Neuronal stem cell (in vitro differentiated cells): ENCODE results near the gene CREB3L1.

ENCODE experiments used
- DNase-seq: peaks from one replicate; pipeline ENCODE4 v3.0.0-alpha.2; 2013; ENCODE audit warnings: low spot score
- H2AFZ ChIP-seq: one replicate; pipeline ENCODE4 v1.6.1; 2013; ENCODE audit warnings: mild to moderate bottlenecking, low read length, inconsistent platforms
- H2AK5ac ChIP-seq: 2 replicates; pipeline ENCODE4 v1.6.1; 2013; ENCODE audit warnings: low read depth, mild to moderate bottlenecking, inconsistent platforms, low read length, moderate library complexity, mixed read lengths
- H2BK120ac ChIP-seq: 2 replicates; pipeline ENCODE4 v1.6.1; 2013; ENCODE audit warnings: low read depth, mild to moderate bottlenecking, inconsistent platforms, low read length, moderate library complexity, mixed read lengths
- H2BK12ac ChIP-seq: one replicate; pipeline ENCODE4 v1.6.1; 2013; ENCODE audit warnings: low read length, inconsistent platforms
- H2BK15ac ChIP-seq: 2 replicates; pipeline ENCODE4 v1.6.1; 2013; ENCODE audit warnings: mild to moderate bottlenecking, low read length, inconsistent platforms, mixed read lengths
- H2BK5ac ChIP-seq: one replicate; pipeline ENCODE4 v1.6.1; 2013; ENCODE audit warnings: inconsistent platforms, mild to moderate bottlenecking, low read length, moderate library complexity
- H3K14ac ChIP-seq: one replicate; pipeline ENCODE4 v1.6.1; 2013; ENCODE audit warnings: low read length, inconsistent platforms
- H3K18ac ChIP-seq: 2 replicates; pipeline ENCODE4 v1.6.1; 2013; ENCODE audit warnings: low read length, inconsistent platforms
- H3K23ac ChIP-seq: 2 replicates; pipeline ENCODE4 v1.6.1; 2013; ENCODE audit warnings: low read depth, mild to moderate bottlenecking, mixed read lengths, low read length, inconsistent platforms; ENCODE audit not compliant: poor library complexity
- H3K27ac ChIP-seq: replicated peaks from 3 replicates; pipeline ENCODE4 v1.5.1; 2013; ENCODE audit warnings: low read length, inconsistent platforms
- H3K27me3 ChIP-seq, 3 experiments: 2 replicates each; pipeline ENCODE4 v1.6.1; 2013; ENCODE audit warnings: low read length in 3 of 3, mild to moderate bottlenecking in 2 of 3, inconsistent platforms in 1 of 3, low read depth in 1 of 3, mixed read lengths in 1 of 3, moderate library complexity in 1 of 3; ENCODE audit not compliant: control insufficient read depth in 3 of 3, insufficient read depth in 3 of 3
- H3K36me3 ChIP-seq, 2 donors: replicated peaks in 1 of 2; 2 replicates each; pipeline ENCODE4 v1.6.1; 2013; ENCODE audit warnings: low read length in 2 of 2; ENCODE audit not compliant: control insufficient read depth in 2 of 2, insufficient read depth in 2 of 2
- H3K4ac ChIP-seq: 2 replicates; pipeline ENCODE4 v1.6.1; 2013; ENCODE audit warnings: inconsistent platforms, mild to moderate bottlenecking, low read length, moderate library complexity
- H3K4me1 ChIP-seq, 2 donors: 1 replicate in 1 of 2; 2 replicates in 1 of 2; pipeline ENCODE4 v1.6.1; 2013; ENCODE audit warnings: low read length in 2 of 2, low read depth in 1 of 2; ENCODE audit not compliant: control insufficient read depth in 2 of 2, insufficient read depth in 1 of 2
- H3K4me2 ChIP-seq: one replicate; pipeline ENCODE4 v1.6.1; 2013; ENCODE audit warnings: mild to moderate bottlenecking, low read length, inconsistent platforms; ENCODE audit not compliant: insufficient read depth, poor library complexity, severe bottlenecking
- H3K4me3 ChIP-seq, 2 donors: 2 replicates each; pipeline ENCODE4 v1.5.1; 2013; ENCODE audit warnings: low read length in 2 of 2, mild to moderate bottlenecking in 2 of 2, inconsistent platforms in 1 of 2, moderate library complexity in 1 of 2
- H3K79me1 ChIP-seq: one replicate; pipeline ENCODE4 v1.6.1; 2013; ENCODE audit warnings: low read depth, mild to moderate bottlenecking, inconsistent platforms, low read length, moderate library complexity
- H3K9ac ChIP-seq: one replicate; pipeline ENCODE4 v1.6.1; 2013; ENCODE audit warnings: mild to moderate bottlenecking, low read depth, low read length, inconsistent platforms; ENCODE audit not compliant: poor library complexity
- H3K9me3 ChIP-seq, 2 donors: replicated peaks in 1 of 2; 2 replicates each; pipeline versions ENCODE3 to v1.6.1; 2013; ENCODE audit warnings: low read length in 2 of 2, mild to moderate bottlenecking in 2 of 2, inconsistent platforms in 1 of 2, low read depth in 1 of 2, mixed read lengths in 1 of 2, moderate library complexity in 1 of 2; ENCODE audit not compliant: control insufficient read depth in 2 of 2, insufficient read depth in 1 of 2
- H4K8ac ChIP-seq: one replicate; pipeline ENCODE4 v1.6.1; 2013; ENCODE audit warnings: low read depth, mild to moderate bottlenecking, inconsistent platforms, low read length, moderate library complexity
- H4K91ac ChIP-seq: one replicate; pipeline ENCODE4 v1.6.1; 2013; ENCODE audit warnings: low read length, low read depth, mild to moderate bottlenecking, inconsistent platforms; ENCODE audit not compliant: poor library complexity
- WGBS, 2 donors: extraction: QIAGEN DNeasy Blood & Tissue Kit; methylation state at CpG; one replicate each; pipeline ENCODE4 v1.1.7; 2013; ENCODE audit warnings: missing lambda C conversion rate in 2 of 2, mixed read lengths in 1 of 2; ENCODE audit not compliant: insufficient read length in 2 of 2, insufficient replicate concordance in 1 of 2; ENCODE audit errors: extremely low coverage in 2 of 2; 5-methylcytosine and 5-hydroxymethylcytosine counted together

The CREB3L1 gene

DNA sequence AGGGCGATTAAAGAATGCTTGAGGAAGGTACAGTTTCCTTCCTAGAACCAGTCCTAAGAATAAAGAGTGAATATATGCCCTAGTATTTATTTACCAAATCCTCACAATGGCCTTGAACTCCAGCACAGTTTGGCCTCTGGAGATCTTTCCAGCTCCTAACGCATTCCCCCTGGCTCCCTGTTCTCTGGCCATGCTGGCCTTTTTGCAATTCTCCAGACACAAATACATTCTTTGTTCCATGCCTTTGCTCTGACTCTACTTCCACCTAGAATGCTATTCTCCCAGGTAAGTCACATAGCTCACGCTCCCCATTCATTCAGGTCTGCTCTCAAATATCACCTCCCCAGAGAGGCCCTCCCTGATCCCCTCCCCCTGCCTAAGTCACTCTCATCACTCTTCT is 66.1 kb downstream of the CREB3L1 start:
- peaks cover 25 to 44% of the 10 kb centered on the region in 2 donors for H3K4me1 ChIP-seq
- no peak overlapping the region for H3K23ac ChIP-seq
- no peak overlapping the region for H2AFZ ChIP-seq
- H3K79me1 ChIP-seq = peaks cover 8% of the 10 kb centered on the region
- H3K4me2 ChIP-seq = no peak overlapping the region
- peaks cover 0 to 5% (median 0%) of the 10 kb centered on the region in 3 experiments for H3K27me3 ChIP-seq
- H2BK12ac ChIP-seq = no peak overlapping the region
- H2BK15ac ChIP-seq = no peak overlapping the region
- H3K4me3 ChIP-seq = no peak overlapping the region
- no peak overlapping the region for H4K8ac ChIP-seq
- no CpG with 5 or more reads among the region's 3 CpGs for WGBS, 2 donors
- H4K91ac ChIP-seq = no peak overlapping the region
- H3K9ac ChIP-seq = no peak overlapping the region
- no peak overlapping the region for H2AK5ac ChIP-seq
- no peaks in the 10 kb centered on the region for H3K36me3 ChIP-seq
- no peak overlapping the region for H3K18ac ChIP-seq
- no peak overlapping the region for H2BK5ac ChIP-seq
- no peak for DNase-seq
- H3K14ac ChIP-seq = no peak overlapping the region
- H3K27ac ChIP-seq = no peak overlapping the region
- no peak overlapping the region for H2BK120ac ChIP-seq
- no peak overlapping the region for H3K4ac ChIP-seq
- H3K9me3 ChIP-seq = no peaks in the 10 kb centered on the region

DNA sequence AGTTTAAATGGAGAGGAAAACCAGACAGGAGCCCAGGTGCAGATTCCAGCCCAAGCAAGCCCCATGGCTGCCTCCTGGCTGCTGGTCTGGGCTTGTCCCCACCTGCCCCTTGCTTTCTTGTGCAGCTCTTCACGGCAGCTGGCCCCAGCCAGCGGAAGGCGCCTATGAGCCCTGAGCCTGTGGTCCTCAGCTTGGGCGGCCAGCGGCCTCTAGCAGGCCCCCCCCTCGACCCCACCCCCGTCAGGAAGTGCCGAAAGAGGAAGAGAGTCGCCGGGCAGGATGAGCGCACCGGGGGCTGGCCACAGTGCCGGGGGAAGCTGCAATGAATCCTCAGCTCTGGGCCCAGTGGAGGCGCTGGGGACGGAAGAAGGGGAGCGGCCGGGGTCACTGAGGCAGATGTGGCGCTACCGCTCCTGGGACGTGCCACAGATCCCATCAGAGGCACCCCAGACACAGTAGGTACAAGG is 67.7 kb downstream of the CREB3L1 start:
- Histone ChIP-seq H3K9me3 (no peaks in the 10 kb centered on the region), H2BK120ac (no peak overlapping the region), H3K18ac (peak overlapping the region; percentile 58), H3K27me3 (peaks cover 0 to 5% (median 0%) of the 10 kb centered on the region in 3 experiments), H3K4me2 (no peak overlapping the region), H2AK5ac (peak overlapping the region; percentile 76), H2AFZ (peak overlapping the region; percentile 73), H4K8ac (no peak overlapping the region), H3K23ac (no peak overlapping the region), H3K14ac (no peak overlapping the region), H3K36me3 (peaks cover 0 to 4% of the 10 kb centered on the region in 2 donors), H3K27ac (no peak overlapping the region), H3K79me1 (peaks cover 11% of the 10 kb centered on the region), H2BK15ac (peak overlapping the region; percentile 95), H3K4me3 (no peak overlapping the region), H4K91ac (peak overlapping the region; percentile 50), H3K4ac (no peak overlapping the region), H2BK12ac (no peak overlapping the region), H3K4me1 (peaks cover 12 to 33% of the 10 kb centered on the region in 2 donors), H3K9ac (no peak overlapping the region), H2BK5ac (peak overlapping the region; percentile 16)
- no peak for DNase-seq
- no CpG with 5 or more reads among the region's 20 CpGs for WGBS, 2 donors

DNA sequence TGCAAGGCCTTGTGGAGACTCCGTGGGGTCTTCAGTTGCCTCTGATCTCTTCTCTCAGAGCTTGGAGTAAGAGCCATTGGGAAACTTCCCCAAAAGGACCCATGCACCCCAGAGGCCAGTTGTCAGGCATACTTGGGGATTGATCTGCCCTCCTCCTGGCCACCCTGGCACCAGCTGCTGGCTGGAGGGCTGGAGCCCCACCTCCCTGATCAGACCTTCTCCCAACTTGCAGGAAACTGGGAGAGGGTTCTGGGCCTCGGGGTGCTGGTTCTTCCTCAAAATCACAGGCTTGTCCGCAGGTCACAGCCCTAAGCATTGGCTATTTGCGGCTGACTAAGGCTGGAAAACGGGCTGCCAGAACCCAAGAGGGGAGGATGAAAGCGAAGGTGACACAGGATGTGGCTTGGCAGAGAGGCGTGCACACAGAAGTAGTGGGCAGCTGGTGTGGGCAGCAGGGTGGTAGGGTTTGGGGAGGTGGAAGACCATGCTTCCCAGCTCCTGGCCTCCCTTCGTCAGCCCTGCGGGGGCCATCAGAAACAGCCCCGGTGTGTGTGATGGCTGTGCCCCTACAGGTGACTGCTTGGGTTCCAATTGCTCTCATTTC is 68.5 kb downstream of the CREB3L1 start:
- Histone ChIP-seq H2AFZ (peak overlapping the region; percentile 73), H2BK5ac (peak overlapping the region; percentile 2), H2BK120ac (no peak overlapping the region), H3K79me1 (peaks cover 11% of the 10 kb centered on the region), H3K4ac (peak overlapping the region; percentile 14), H3K9ac (no peak overlapping the region), H3K36me3 (peaks cover 0 to 4% of the 10 kb centered on the region in 2 donors), H4K8ac (no peak overlapping the region), H4K91ac (no peak overlapping the region), H3K27ac (no peak overlapping the region), H3K9me3 (no peaks in the 10 kb centered on the region), H3K18ac (no peak overlapping the region), H2BK12ac (no peak overlapping the region), H2BK15ac (peak overlapping the region; percentile 95), H3K4me2 (no peak overlapping the region), H3K14ac (no peak overlapping the region), H3K4me1 (peaks cover 12 to 32% of the 10 kb centered on the region in 2 donors), H3K27me3 (peaks cover 0 to 5% (median 0%) of the 10 kb centered on the region in 3 experiments), H3K4me3 (no peak overlapping the region), H2AK5ac (peak overlapping the region; percentile 33), H3K23ac (no peak overlapping the region)
- no CpG with 5 or more reads among the region's 10 CpGs for WGBS, 2 donors
- DNase-seq = no peak

DNA sequence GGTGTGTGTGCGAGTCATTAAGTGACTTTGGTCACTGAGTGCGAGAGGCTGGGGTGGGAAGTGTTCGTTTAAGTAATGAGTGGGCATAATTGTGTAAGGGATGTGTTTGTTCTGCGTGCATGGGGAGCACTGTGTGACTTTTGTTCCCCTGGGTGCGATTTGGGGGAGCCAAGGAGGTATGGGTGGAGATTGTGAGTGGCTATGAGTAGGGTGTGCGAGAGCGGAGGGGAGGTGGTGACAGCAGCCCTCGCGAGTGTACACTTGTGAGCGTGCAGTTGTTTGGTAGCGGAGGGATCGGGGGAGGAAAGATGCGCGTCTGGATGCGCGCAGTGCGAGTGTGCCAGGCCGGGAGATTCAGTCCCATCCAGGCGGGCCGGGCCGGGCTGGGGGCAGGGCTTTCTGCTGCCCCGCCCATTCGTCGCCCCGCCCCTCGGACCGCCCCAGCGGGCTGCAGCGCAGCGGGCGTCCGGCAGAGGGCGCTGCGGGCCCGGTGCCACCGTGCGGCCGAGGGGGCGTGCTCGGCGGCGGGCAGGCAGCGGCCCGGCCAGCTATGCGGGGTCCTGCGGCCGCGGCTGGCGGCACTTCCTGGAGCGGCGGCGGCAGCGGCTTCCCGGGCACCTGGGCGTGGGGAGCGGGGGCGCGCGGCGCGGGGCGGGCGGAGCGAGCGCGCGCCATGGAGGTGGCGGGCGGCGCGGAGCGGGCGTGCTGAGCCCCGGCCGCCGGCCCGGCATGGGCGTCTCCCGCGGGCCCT is 69.6 kb downstream of the CREB3L1 start, which contains the start of gene DGKZ:
TSS of gene DGKZ (plus strand) at position 578 of the 751 bp plus-strand sequence. CDS start 197 bp downstream, outside the sequence.
- no CpG with 5 or more reads among the region's 80 CpGs for WGBS, 2 donors
- Histone ChIP-seq H3K18ac (peak within 1 kb of the TSS; percentile 94), H2BK5ac (peak within 1 kb of the TSS; percentile 47), H2BK15ac (peak within 1 kb of the TSS; percentile 30), H3K9me3 (no peaks in the 10 kb centered on the region), H3K23ac (peak within 1 kb of the TSS; percentile 87), H3K4me2 (peak within 1 kb of the TSS; percentile 95), H3K9ac (peak within 1 kb of the TSS; percentile 94), H3K79me1 (peaks cover 11% of the 10 kb centered on the region), H2AK5ac (peak within 1 kb of the TSS; percentile 66), H2AFZ (peak within 1 kb of the TSS; percentile 87), H3K4ac (no peak within 1 kb of the TSS), H3K36me3 (peaks cover 0 to 4% of the 10 kb centered on the region in 2 donors), H2BK12ac (no peak within 1 kb of the TSS), H3K4me3 (peak within 1 kb of the TSS; percentile 75 to 88), H3K27ac (no peak within 1 kb of the TSS), H3K14ac (peak within 1 kb of the TSS; percentile 97), H4K91ac (no peak within 1 kb of the TSS), H4K8ac (no peak within 1 kb of the TSS), H3K27me3 (peaks cover 0 to 5% (median 0%) of the 10 kb centered on the region in 3 experiments), H3K4me1 (peaks cover 12 to 29% of the 10 kb centered on the region in 2 donors), H2BK120ac (no peak within 1 kb of the TSS)
- DNase-seq = peak; percentile 90
